HepG2 (cell line): ENCODE measurements around the gene EXOC7. TPM values are rescaled to one million over a fixed set of nuclear protein-coding genes. Genes with fewer than 3 reads are reported as not detected.

ENCODE experiments used
- ATAC-seq: fragments of 200-7000 bp; cut with Tn5 transposase; 3 replicates; pipeline ENCODE4 v1.9.1; 2020; ENCODE audit warnings: mild to moderate bottlenecking, moderate library complexity
- BruUV-seq: library from RNA; stranded (reverse); fragments of 400-500 nt; replicated peaks from 2 replicates; lab custom pipeline; 2021; lab: Mats Ljungman, UMichigan
- CTCF ChIA-PET: fragments of 300-600 bp; formaldehyde crosslinking; extraction: SDS; loops from one replicate; lab custom pipeline; 2021; ENCODE audit warnings: low total read pairs, inconsistent platforms, low intra/inter-chr PET ratio; lab: Yijun Ruan, JAX
- POLR2A ChIA-PET: fragments of 350-600 bp; sonication (Branson Sonifier 250); formaldehyde crosslinking; loops from one replicate; lab custom pipeline; 2020; ENCODE audit warnings: antibody characterized with exemption, inconsistent platforms; lab: Yijun Ruan, JAX
- DNase-seq: peaks from one replicate; pipeline ENCODE4 v3.0.0-alpha.2; 2015; ENCODE audit warnings: low spot score
- FAIRE-seq: peaks from 3 replicates; lab custom pipeline; 2011; peaks lifted over from hg19 to GRCh38; lab: Jason Lieb, UNC
- H2AFZ ChIP-seq: one replicate; pipeline ENCODE4 v1.6.1; 2011; ENCODE audit warnings: low read length, inconsistent platforms
- H3K27ac ChIP-seq: fragments of 300-600 bp; 3 replicates; pipeline ENCODE4 v1.8.0; 2011; ENCODE audit warnings: mixed run types, mild to moderate bottlenecking, mixed read lengths, low read length, inconsistent platforms; ENCODE audit not compliant: insufficient read depth; ENCODE audit errors: extremely low read length
- H3K27me3 ChIP-seq, 2 experiments: fragments of 200-600 bp in 1 of 2; 2 replicates in 1 of 2; 3 replicates in 1 of 2; pipeline versions ENCODE4 v1.6.0 to v1.8.0; 2011; ENCODE audit warnings: low read length in 2 of 2, mild to moderate bottlenecking in 2 of 2, moderate library complexity in 2 of 2, inconsistent platforms in 1 of 2; ENCODE audit not compliant: insufficient read depth in 2 of 2, control insufficient read depth in 1 of 2
- H3K36me3 ChIP-seq, 2 experiments: fragments of 200-600 bp in 1 of 2; replicated peaks in 1 of 2; 2 replicates in 1 of 2; 3 replicates in 1 of 2; pipeline versions ENCODE4 v1.5.1 to v1.8.0; 2011; ENCODE audit warnings: low read length in 2 of 2, inconsistent platforms in 1 of 2; ENCODE audit not compliant: insufficient read depth in 2 of 2, control insufficient read depth in 1 of 2
- H3K4me1 ChIP-seq: 2 replicates; pipeline ENCODE4 v1.5.1; 2012; ENCODE audit warnings: low read length, inconsistent platforms; ENCODE audit not compliant: insufficient read depth
- H3K4me2 ChIP-seq: 2 replicates; pipeline ENCODE4 v1.6.0; 2011; ENCODE audit warnings: low read depth, low read length, inconsistent platforms
- H3K4me3 ChIP-seq, 3 experiments: fragments of 200-600 bp in 1 of 3; sonication (generic), shearing (Covaris generic) in 1 of 3; replicated peaks in 1 of 3; 2 replicates each; pipeline ENCODE4 v1.5.1; 2011 to 2016; ENCODE audit warnings: low read length in 3 of 3, inconsistent platforms in 2 of 3, low read depth in 2 of 3, mild to moderate bottlenecking in 2 of 3, control low read depth in 1 of 3, mixed read lengths in 1 of 3; ENCODE audit not compliant: insufficient read depth in 1 of 3
- H3K79me2 ChIP-seq: one replicate; pipeline ENCODE4 v1.6.1; 2011; ENCODE audit warnings: low read length, inconsistent platforms; ENCODE audit not compliant: insufficient read depth
- H3K9ac ChIP-seq: 2 replicates; pipeline ENCODE4 v1.6.0; 2011; ENCODE audit warnings: mild to moderate bottlenecking, low read depth, low read length, inconsistent platforms; ENCODE audit not compliant: insufficient read depth
- H3K9me3 ChIP-seq: 2 replicates; pipeline ENCODE4 v1.5.1; 2012; ENCODE audit warnings: mild to moderate bottlenecking, low read length
- H4K20me1 ChIP-seq: 2 replicates; pipeline ENCODE4 v1.6.0; 2011; ENCODE audit warnings: inconsistent platforms, mild to moderate bottlenecking, low read length, moderate library complexity; ENCODE audit not compliant: insufficient read depth
- DZIP1 ChIP-seq: sonication (generic); formaldehyde crosslinking; IDR thresholded peaks from 2 replicates; pipeline ENCODE4 v1.5.0; 2020; ENCODE audit warnings: mild to moderate bottlenecking, missing genetic modification reagents
- EHMT2 ChIP-seq: fragments of 200-600 bp; sonication (generic); IDR thresholded peaks from 2 replicates; pipeline ENCODE4 v1.7.0; 2017; ENCODE audit warnings: antibody characterized with exemption, low read depth, low read length, borderline replicate concordance
- ZNF362 ChIP-seq: sonication (generic); formaldehyde crosslinking; IDR thresholded peaks from 2 replicates; pipeline ENCODE4 v1.4.0; 2020; ENCODE audit warnings: missing genetic modification reagents, mild to moderate bottlenecking, borderline replicate concordance
- WGBS: methylation state at CpG from one replicate; pipeline ENCODE4 v1.1.6; 2017; ENCODE audit warnings: low lambda C conversion rate; 5-methylcytosine and 5-hydroxymethylcytosine counted together
- in situ Hi-C: cut with HindIII; loops from 2 replicates; pipeline ENCODE4 v1.10.0; 2017; ENCODE audit warnings: low pct_unique_long_range_greater_than_20kb; ENCODE audit not compliant: extremely low pct_ligation_motif_present
- intact Hi-C: fragments of 100-400 bp; cut with micrococcal nuclease; formaldehyde crosslinking; loops from one replicate; pipeline ENCODE4 v1.10.0; 2022; ENCODE audit not compliant: unreplicated experiment
- polyA plus RNA-seq, 8 experiments: library from polyadenylated mRNA; depleted of rRNA in 3 of 8; stranded (reverse) in 7 of 8; unstranded in 1 of 8; fragments of >200 nt; fragmentation: Illumina TruSeq in 4 of 8; extraction: Trizol in 4 of 8; gene quantifications; 2 replicates each; pipeline versions ENCODE4 v1.2.1 to v1.2.3, GENCODE V29; 2011 to 2016; ENCODE audit warnings: low read depth in 4 of 8, missing spikeins in 1 of 8, mixed read lengths in 1 of 8; ENCODE audit not compliant: insufficient read depth in 1 of 8
- total RNA-seq, 5 experiments: library from RNA; depleted of rRNA; stranded (reverse); fragments of >200 nt; fragmentation: Illumina TruSeq; extraction: Trizol; gene quantifications; 2 replicates each; pipeline ENCODE4 v1.2.3, GENCODE V29; 2016; ENCODE audit warnings: low read depth in 1 of 5

Gene EXOC7
- total and polyA plus RNA-seq, 2 of the 13 experiments (the other 11 are each of a cell fraction or from before 2014, with no cell fraction given) = 86.9 to 116 TPM

- no peaks in the 10 kb centered on the region for H4K20me1 ChIP-seq
- intact Hi-C loops (no loop called here), in situ Hi-C loops (no loop called here)
- TF ChIP-seq ZNF362 (CRISPR knock-in tag) (no peak), DZIP1 (CRISPR knock-in tag) (no peak), EHMT2 (no peak)
- H3K9me3 ChIP-seq = no peaks in the 10 kb centered on the region
- H2AFZ ChIP-seq = no peak overlapping the region
- no TSS peak for BruUV-seq
- no peak overlapping the region for H3K27ac ChIP-seq
- H3K79me2 ChIP-seq = no peaks in the 10 kb centered on the region
- peaks cover 3 to 31% of the 10 kb centered on the region in 2 experiments for H3K27me3 ChIP-seq
- 70% methylated on average over 6 of the region's 6 CpGs for WGBS
- H3K4me2 ChIP-seq = no peak overlapping the region; the same call in 1 of the 2 replicates
- ATAC-seq (no peak), DNase-seq (no peak), FAIRE-seq (no peak)
- ChIA-PET POLR2A (interaction anchor here (0.6 to 1.9 kb wide), 3 partner anchors 9 to 33 kb away, joined by 3 to 11 read pairs (median 3); no protein-coding TSS in a partner anchor), CTCF (no interaction called here)
- H3K4me3 ChIP-seq = no peak overlapping the region
- no peak overlapping the region for H3K9ac ChIP-seq
- H3K4me1 ChIP-seq = peaks cover 74% of the 10 kb centered on the region
- H3K36me3 ChIP-seq = no peaks in the 10 kb centered on the region
Measured at GRCh38 chr17:76142585-76143041, 39.0 kb upstream of the EXOC7 start.
